ENCODE measurements around the gene GRK1. TPM values are rescaled to one million over a fixed set of nuclear protein-coding genes. Genes with fewer than 3 reads are reported as not detected.

GRK1 gene
- total and polyA plus RNA-seq, 2 of the 4 experiments (the other 2 are of a cell fraction), result not detected

DNA sequence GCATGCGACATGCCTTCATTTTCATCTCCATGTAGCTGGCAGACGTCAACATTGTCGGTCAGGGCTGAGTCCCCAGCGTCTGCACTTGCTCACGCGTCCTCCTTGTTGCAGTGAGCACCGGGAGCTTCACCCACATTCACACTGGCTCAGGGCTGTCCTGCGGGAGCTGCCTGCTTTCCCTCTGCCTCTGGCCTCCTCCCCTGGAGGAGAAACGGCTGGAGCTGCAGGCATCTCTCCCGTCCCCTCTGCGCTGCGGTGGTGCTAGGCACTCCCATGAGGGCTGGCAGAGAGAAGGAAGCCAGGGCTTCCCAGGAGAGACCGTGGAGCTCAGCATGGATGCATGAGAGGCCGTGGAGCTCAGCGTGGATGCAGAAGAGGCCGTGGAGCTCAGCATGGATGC, 73.6 kb downstream of the GRK1 start:
- no peak overlapping the region for H3K14ac ChIP-seq (replicated peaks; ENCODE audit: low read depth, low read length)
- H3K4me2 ChIP-seq (ENCODE audit: low read depth, low read length), result no peak overlapping the region
- no peak overlapping the region for H3K4ac ChIP-seq (ENCODE audit: low read depth, low read length)
- peaks cover 4% of the 10 kb centered on the region; the same call in 1 of the 2 replicates for H3K4me1 ChIP-seq (ENCODE audit: control insufficient read depth, insufficient read depth, low read length)
- in situ Hi-C loops (cut with MboI; ENCODE audit: low sequenced_read_pairs), result no loop called here
- H3K9me3 ChIP-seq (ENCODE audit: control insufficient read depth, insufficient read depth, low read length), result no peaks in the 10 kb centered on the region
- no peak overlapping the region for H3K18ac ChIP-seq (ENCODE audit: low read depth, low read length)
- ATAC-seq (ENCODE audit: low read depth), result no peak
- WGBS, 2 experiments (ENCODE audit: extremely low coverage in 2 of 2, insufficient read length in 1 of 2), result 89% methylated on average over 3 of the region's 16 CpGs; no CpG with 5 or more reads in 1 of the 2 experiments
- POLR2A ChIA-PET (ENCODE audit: unreplicated experiment), result no interaction called here
- no peak overlapping the region for H2BK5ac ChIP-seq (ENCODE audit: low read depth, low read length, poor library complexity, severe bottlenecking)
- no peak overlapping the region for H3K4me3 ChIP-seq (ENCODE audit: insufficient read depth, low read depth, low read length)
- no peak overlapping the region for H3K23ac ChIP-seq (ENCODE audit: low read depth, low read length)
- no peak overlapping the region for H3K9ac ChIP-seq (ENCODE audit: low read depth, low read length)
- H2AK9ac ChIP-seq (replicated peaks; ENCODE audit: low read depth, low read length, poor library complexity), result peak overlapping the region; percentile 37
- no peak for DNase-seq
- no peak overlapping the region for H2AK5ac ChIP-seq (ENCODE audit: low read depth, low read length)
- H4K8ac ChIP-seq (ENCODE audit: low read depth in 2 of 2, low read length in 2 of 2), result no peak overlapping the region
- no TSS peak for BruUV-seq (replicated peaks)
- H3K56ac ChIP-seq (ENCODE audit: extremely low read depth, insufficient read depth, low read length), result no peak overlapping the region
- H2BK120ac ChIP-seq (ENCODE audit: low read depth, low read length), result no peak overlapping the region
- no peaks in the 10 kb centered on the region for H3K36me3 ChIP-seq (ENCODE audit: control insufficient read depth, insufficient read depth, low read length)
- no peak overlapping the region for H2BK20ac ChIP-seq (ENCODE audit: low read depth, low read length)
- H2BK15ac ChIP-seq (ENCODE audit: low read depth, low read length), result no peak overlapping the region
- no peaks in the 10 kb centered on the region for H3K79me1 ChIP-seq (ENCODE audit: low read depth in 1 of 2, low read length in 2 of 2)
- no peaks in the 10 kb centered on the region for H3K9me1 ChIP-seq (ENCODE audit: insufficient read depth, low read length)
- CTCF ChIA-PET, result interaction anchor here (1.3 kb wide), 1 partner anchor 11 kb away, joined by 3 read pairs; no protein-coding TSS in a partner anchor
- TF ChIP-seq RCOR1 (IDR thresholded peaks at IDR 0.05; ENCODE audit: insufficient replicate concordance, low read length), result no peak
- no peak for TF ChIP-seq CHD1 (IDR thresholded peaks at IDR 0.05; ENCODE audit: low read depth, low read length)
- no peak for TF ChIP-seq FOS (IDR thresholded peaks at IDR 0.05; ENCODE audit: low read depth, low read length)
- no peak for TF ChIP-seq RFX5 (IDR thresholded peaks at IDR 0.05; ENCODE audit: low read depth, low read length)
- TF ChIP-seq SMC3 (IDR thresholded peaks at IDR 0.05; ENCODE audit: low read depth, low read length), result no peak
- TF ChIP-seq MAFK (IDR thresholded peaks at IDR 0.05; ENCODE audit: low read depth, low read length), result no peak
- no peak for TF ChIP-seq RAD21 (IDR thresholded peaks at IDR 0.05; ENCODE audit: low read length)
- no peak for TF ChIP-seq CEBPB (IDR thresholded peaks at IDR 0.05; ENCODE audit: low read depth, low read length)
- no peak for TF ChIP-seq ELK1 (IDR thresholded peaks at IDR 0.05; ENCODE audit: borderline replicate concordance, low read depth, low read length)
- TF ChIP-seq, protein P1, sequence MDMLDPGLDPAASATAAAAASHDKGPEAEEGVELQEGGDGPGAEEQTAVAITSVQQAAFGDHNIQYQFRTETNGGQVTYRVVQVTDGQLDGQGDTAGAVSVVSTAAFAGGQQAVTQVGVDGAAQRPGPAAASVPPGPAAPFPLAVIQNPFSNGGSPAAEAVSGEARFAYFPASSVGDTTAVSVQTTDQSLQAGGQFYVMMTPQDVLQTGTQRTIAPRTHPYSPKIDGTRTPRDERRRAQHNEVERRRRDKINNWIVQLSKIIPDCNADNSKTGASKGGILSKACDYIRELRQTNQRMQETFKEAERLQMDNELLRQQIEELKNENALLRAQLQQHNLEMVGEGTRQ (IDR thresholded peaks at IDR 0.05; ENCODE audit: low read depth, low read length), result no peak
- no peak for TF ChIP-seq MXI1 (IDR thresholded peaks at IDR 0.05; ENCODE audit: borderline replicate concordance, low read depth, low read length)
- TF ChIP-seq POLR2A (IDR thresholded peaks at IDR 0.05; ENCODE audit: low read depth, low read length), result no peak
- no peak for TF ChIP-seq NFE2L2 (IDR thresholded peaks at IDR 0.05; ENCODE audit: low read depth, low read length)
- TF ChIP-seq, protein P2, sequence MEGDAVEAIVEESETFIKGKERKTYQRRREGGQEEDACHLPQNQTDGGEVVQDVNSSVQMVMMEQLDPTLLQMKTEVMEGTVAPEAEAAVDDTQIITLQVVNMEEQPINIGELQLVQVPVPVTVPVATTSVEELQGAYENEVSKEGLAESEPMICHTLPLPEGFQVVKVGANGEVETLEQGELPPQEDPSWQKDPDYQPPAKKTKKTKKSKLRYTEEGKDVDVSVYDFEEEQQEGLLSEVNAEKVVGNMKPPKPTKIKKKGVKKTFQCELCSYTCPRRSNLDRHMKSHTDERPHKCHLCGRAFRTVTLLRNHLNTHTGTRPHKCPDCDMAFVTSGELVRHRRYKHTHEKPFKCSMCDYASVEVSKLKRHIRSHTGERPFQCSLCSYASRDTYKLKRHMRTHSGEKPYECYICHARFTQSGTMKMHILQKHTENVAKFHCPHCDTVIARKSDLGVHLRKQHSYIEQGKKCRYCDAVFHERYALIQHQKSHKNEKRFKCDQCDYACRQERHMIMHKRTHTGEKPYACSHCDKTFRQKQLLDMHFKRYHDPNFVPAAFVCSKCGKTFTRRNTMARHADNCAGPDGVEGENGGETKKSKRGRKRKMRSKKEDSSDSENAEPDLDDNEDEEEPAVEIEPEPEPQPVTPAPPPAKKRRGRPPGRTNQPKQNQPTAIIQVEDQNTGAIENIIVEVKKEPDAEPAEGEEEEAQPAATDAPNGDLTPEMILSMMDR (conservative IDR thresholded peaks at IDR 0.05; ENCODE audit: low read depth, low read length), result no peak
- TF ChIP-seq MAZ (IDR thresholded peaks at IDR 0.05; ENCODE audit: borderline replicate concordance, low read depth, low read length), result no peak
- TF ChIP-seq BHLHE40 (IDR thresholded peaks at IDR 0.05; ENCODE audit: low read depth, low read length), result no peak
- no peak overlapping the region for H3K27ac ChIP-seq (ENCODE audit: insufficient read depth, low read length)
- H2AFZ ChIP-seq (replicated peaks; ENCODE audit: low read length, poor library complexity), result no peak overlapping the region
- H4K5ac ChIP-seq (ENCODE audit: low read depth, low read length), result no peak overlapping the region
- peaks cover 27% of the 10 kb centered on the region for H3K27me3 ChIP-seq (ENCODE audit: control insufficient read depth, insufficient read depth, low read length)
- H4K20me1 ChIP-seq (ENCODE audit: insufficient read depth, low read length), result no peaks in the 10 kb centered on the region
- dilution Hi-C loops (cut with HindIII; ENCODE audit: low sequenced_read_pairs, unreplicated experiment), result no loop called here
- H4K91ac ChIP-seq (ENCODE audit: insufficient read depth, low read depth, low read length), result no peak overlapping the region
- intact Hi-C loops (cut with micrococcal nuclease), result no loop called here

Data from IMR-90 (cell line).